Natural killer cell (primary cell): Measurements from ENCODE around the gene SLC1A2. TPM values are rescaled to one million over a fixed set of nuclear protein-coding genes. Genes with fewer than 3 reads are reported as not detected.

Experiments
- ATAC-seq, 3 donors: fragments of 150-1000 bp in 2 of 3; fragments of 200-7000 bp in 1 of 3; cut with Tn5 transposase; 1 replicate in 1 of 3; 2 replicates in 2 of 3; pipeline ENCODE4 v1.10.0; 2021; ENCODE audit warnings: mild to moderate bottlenecking in 2 of 3, moderate library complexity in 2 of 3
- DNase-seq, 2 donors: peaks; one replicate each; pipeline versions ENCODE4 v3.0.0 to v3.0.0-alpha.2; 2013 to 2021; ENCODE audit warnings: mixed read lengths in 1 of 2
- H3K27ac ChIP-seq: one replicate; pipeline ENCODE4 v1.5.1; 2013; ENCODE audit warnings: mild to moderate bottlenecking, low read length
- H3K27me3 ChIP-seq: one replicate; pipeline ENCODE4 v1.6.1; 2013; ENCODE audit warnings: low read length; ENCODE audit not compliant: control insufficient read depth, insufficient read depth
- H3K36me3 ChIP-seq: one replicate; pipeline ENCODE4 v1.6.1; 2013; ENCODE audit warnings: low read length; ENCODE audit not compliant: control insufficient read depth, insufficient read depth
- H3K4me1 ChIP-seq: one replicate; pipeline ENCODE4 v1.6.1; 2013; ENCODE audit warnings: low read length; ENCODE audit not compliant: control insufficient read depth, insufficient read depth
- H3K4me3 ChIP-seq: one replicate; pipeline ENCODE4 v1.5.1; 2013; ENCODE audit warnings: low read length
- H3K9me3 ChIP-seq: one replicate; pipeline ENCODE4 v1.6.1; 2013; ENCODE audit warnings: low read length; ENCODE audit not compliant: control insufficient read depth, insufficient read depth
- H3K27ac Mint-ChIP-seq, 2 donors: one replicate each; pipeline ENCODE4 v1.8.0; 2022; ENCODE audit warnings: mild to moderate bottlenecking in 2 of 2, mixed read lengths in 2 of 2, moderate library complexity in 1 of 2
- H3K27me3 Mint-ChIP-seq, 2 donors: one replicate each; pipeline ENCODE4 v1.8.0; 2022; ENCODE audit warnings: low read depth in 2 of 2, mixed read lengths in 2 of 2
- H3K36me3 Mint-ChIP-seq: one replicate; pipeline ENCODE4 v1.8.0; 2022; ENCODE audit warnings: mixed read lengths
- H3K4me1 Mint-ChIP-seq, 2 donors: one replicate each; pipeline ENCODE4 v1.8.0; 2022; ENCODE audit warnings: mixed read lengths in 2 of 2
- H3K4me3 Mint-ChIP-seq: one replicate; pipeline ENCODE4 v1.8.0; 2022; ENCODE audit warnings: mild to moderate bottlenecking, moderate library complexity, mixed read lengths
- H3K9me3 Mint-ChIP-seq, 2 donors: one replicate each; pipeline ENCODE4 v1.8.0; 2022; ENCODE audit warnings: mixed read lengths in 2 of 2
- CTCF ChIP-seq: fragments of 200-600 bp; IDR thresholded peaks from one replicate; pipeline ENCODE4 v1.8.0; 2022; ENCODE audit warnings: antibody characterized with exemption
- WGBS: methylation state at CpG from one replicate; pipeline ENCODE4 v1.1.7; 2013; ENCODE audit warnings: missing lambda C conversion rate; ENCODE audit not compliant: insufficient coverage; 5-methylcytosine and 5-hydroxymethylcytosine counted together
- intact Hi-C: fragments of 100-400 bp; cut with micrococcal nuclease; formaldehyde crosslinking; loops from one replicate; pipeline ENCODE4 v1.14.2; 2022
- total RNA-seq, 4 donors: library from RNA; stranded (reverse); fragments of 120-200 nt in 1 of 4; gene quantifications; one replicate each; pipeline versions ENCODE4 v1.2.3 to v1.2.4, GENCODE V29; 2013 to 2022

Gene SLC1A2
- total RNA-seq, 3 donors from 2014 or later (not counting 1 experiment from before 2014, with no cell fraction given): 0.02 TPM; not detected in 2

GRCh38 chr11:35375332-35376117 is 43.8 kb downstream of the SLC1A2 start:
- 74% methylated on average over 10 of the region's 10 CpGs for WGBS
- no peak for DNase-seq
- H3K36me3 ChIP-seq: no peaks in the 10 kb centered on the region
- TF ChIP-seq CTCF: no peak
- H3K27me3 ChIP-seq: no peaks in the 10 kb centered on the region
- intact Hi-C loops: no loop called here
- no peaks in the 10 kb centered on the region for H3K9me3 ChIP-seq
- H3K27ac ChIP-seq: no peak overlapping the region
- Mint-ChIP-seq H3K4me3 (no peak overlapping the region), H3K27me3 (peaks cover 0 to 2% of the 10 kb centered on the region in 2 donors), H3K4me1 (peaks cover 10% of the 10 kb centered on the region in 2 donors), H3K9me3 (no peaks in the 10 kb centered on the region), H3K36me3 (no peaks in the 10 kb centered on the region), H3K27ac (no peak overlapping the region)
- no peak overlapping the region for H3K4me3 ChIP-seq
- ATAC-seq: no peak
- peaks cover 10% of the 10 kb centered on the region for H3K4me1 ChIP-seq

GRCh38 chr11:35373284-35373933 is 45.9 kb downstream of the SLC1A2 start:
- peaks cover 10% of the 10 kb centered on the region for H3K4me1 ChIP-seq
- WGBS: 47% methylated on average over 2 of the region's 2 CpGs
- intact Hi-C loops: no loop called here
- no peak overlapping the region for H3K4me3 Mint-ChIP-seq
- ATAC-seq (peak in 1 of 3 donors; percentile 64), DNase-seq (peak in 1 of 2 donors; percentile 30)
- no peak overlapping the region for H3K27ac Mint-ChIP-seq
- peaks cover 10% of the 10 kb centered on the region in 2 donors for H3K4me1 Mint-ChIP-seq
- H3K4me3 ChIP-seq: no peak overlapping the region
- H3K9me3 Mint-ChIP-seq: no peaks in the 10 kb centered on the region
- no peaks in the 10 kb centered on the region for H3K27me3 ChIP-seq
- no peaks in the 10 kb centered on the region for H3K9me3 ChIP-seq
- H3K27ac ChIP-seq: no peak overlapping the region
- TF ChIP-seq CTCF: no peak
- no peaks in the 10 kb centered on the region for H3K36me3 ChIP-seq
- no peaks in the 10 kb centered on the region for H3K36me3 Mint-ChIP-seq
- H3K27me3 Mint-ChIP-seq: no peaks in the 10 kb centered on the region

- Histone ChIP-seq H3K36me3 (no peaks in the 10 kb centered on the region), H3K27ac (no peak overlapping the region), H3K9me3 (no peaks in the 10 kb centered on the region), H3K4me3 (no peak overlapping the region), H3K4me1 (peaks cover 10% of the 10 kb centered on the region), H3K27me3 (no peaks in the 10 kb centered on the region)
- H3K4me3 Mint-ChIP-seq: no peak overlapping the region
- peaks cover 10% of the 10 kb centered on the region in 2 donors for H3K4me1 Mint-ChIP-seq
- no peak overlapping the region for H3K27ac Mint-ChIP-seq
- intact Hi-C loops: no loop called here
- ATAC-seq: peak in 2 of 3 donors; percentile 22 to 24
- no peak for DNase-seq
- H3K27me3 Mint-ChIP-seq: no peaks in the 10 kb centered on the region
- WGBS: 63% methylated on average over 3 of the region's 3 CpGs
- H3K36me3 Mint-ChIP-seq: no peaks in the 10 kb centered on the region
- no peaks in the 10 kb centered on the region for H3K9me3 Mint-ChIP-seq
- TF ChIP-seq CTCF: no peak
Measured at GRCh38 chr11:35372565-35373283, 46.6 kb downstream of the SLC1A2 start.
